GM06990 (cell line): ENCODE data around the gene DIP2A.
"Not testable (repeated sequence)": the region's sequence is repeated elsewhere in the genome, so short reads cannot be mapped to it uniquely, and the experiment has no call there.

Experiments
- DNase-seq: peaks from one replicate; pipeline ENCODE4 v3.0.0-alpha.2; 2011; ENCODE audit not compliant: insufficient read length; ENCODE audit errors: extremely low read depth
- H3K27me3 ChIP-seq: replicated peaks from 2 replicates; pipeline ENCODE4 v1.6.0; 2011; ENCODE audit warnings: low read length; ENCODE audit not compliant: control insufficient read depth, insufficient read depth
- H3K36me3 ChIP-seq: 2 replicates; pipeline ENCODE4 v1.5.1; 2011; ENCODE audit warnings: low read length; ENCODE audit not compliant: control insufficient read depth, insufficient read depth
- H3K4me3 ChIP-seq: replicated peaks from 2 replicates; pipeline ENCODE4 v1.5.1; 2011; ENCODE audit warnings: low read depth, mild to moderate bottlenecking, control low read depth, low read length
- CTCF ChIP-seq: IDR thresholded peaks from 2 replicates; pipeline ENCODE4 v1.5.1; 2011; ENCODE audit warnings: low read length, control low read depth, mild to moderate bottlenecking, inconsistent platforms; ENCODE audit not compliant: insufficient read depth, poor library complexity, severe bottlenecking

Gene DIP2A

GRCh38 chr21:46439906-46440305 lies 18.8 kb upstream of the DIP2A start:
- no peak for TF ChIP-seq CTCF
- H3K4me3 ChIP-seq: no peak overlapping the region
- H3K36me3 ChIP-seq: peaks cover 27% of the 10 kb centered on the region
- DNase-seq: no peak
- H3K27me3 ChIP-seq: no peaks in the 10 kb centered on the region

GRCh38 chr21:46441331-46441730 lies 17.4 kb upstream of the DIP2A start:
- no peak for DNase-seq
- peaks cover 26% of the 10 kb centered on the region for H3K36me3 ChIP-seq
- no peaks in the 10 kb centered on the region for H3K27me3 ChIP-seq
- H3K4me3 ChIP-seq: no peak overlapping the region
- TF ChIP-seq CTCF: no peak

- DNase-seq: no peak
- H3K4me3 ChIP-seq: no peak overlapping the region
- H3K27me3 ChIP-seq: no peaks in the 10 kb centered on the region
- no peak for TF ChIP-seq CTCF
- peaks cover 23% of the 10 kb centered on the region for H3K36me3 ChIP-seq
Observed at GRCh38 chr21:46441961-46442498, 16.7 kb upstream of the DIP2A start.

- DNase-seq: no peak
- H3K4me3 ChIP-seq: no peak overlapping the region
- no peak for TF ChIP-seq CTCF
- H3K27me3 ChIP-seq: no peaks in the 10 kb centered on the region
- peaks cover 19% of the 10 kb centered on the region for H3K36me3 ChIP-seq
Observed at GRCh38 chr21:46442938-46443337, 15.8 kb upstream of the DIP2A start.

- Histone ChIP-seq H3K27me3 (no peaks in the 10 kb centered on the region), H3K36me3 (peaks cover 16% of the 10 kb centered on the region), H3K4me3 (no peak overlapping the region)
- no peak for TF ChIP-seq CTCF
- DNase-seq: no peak
Observed at GRCh38 chr21:46443910-46444309, 14.8 kb upstream of the DIP2A start.

- no peak for DNase-seq
- no peaks in the 10 kb centered on the region for H3K27me3 ChIP-seq
- TF ChIP-seq CTCF: no peak
- H3K4me3 ChIP-seq: no peak overlapping the region
- H3K36me3 ChIP-seq: peaks cover 4% of the 10 kb centered on the region
Observed at GRCh38 chr21:46448108-46448507, 10.6 kb upstream of the DIP2A start.

- DNase-seq, H3K36me3 ChIP-seq, H3K4me3 ChIP-seq, H3K27me3 ChIP-seq: not testable (repeated sequence)
Observed at GRCh38 chr21:46448855-46449254, 9.8 kb upstream of the DIP2A start.
